IMR-90 (cell line): ENCODE measurements around the gene SYNE3.
"Not testable (repeated sequence)": the region's sequence is repeated elsewhere in the genome, so short reads cannot be mapped to it uniquely, and the experiment has no call there.

ENCODE experiments used
- CHD1 ChIP-seq: IDR thresholded peaks from 2 replicates; pipeline ENCODE4 v1.6.1; 2012; ENCODE audit warnings: low read depth, low read length, improper control_type of control experiment
- CTCF ChIP-seq: conservative IDR thresholded peaks from 2 replicates; pipeline ENCODE4 v1.5.1; 2012; ENCODE audit warnings: mild to moderate bottlenecking, low read depth, low read length, improper control_type of control experiment
- MAFK ChIP-seq: IDR thresholded peaks from 2 replicates; pipeline ENCODE4 v1.6.1; 2012; ENCODE audit warnings: low read depth, low read length, improper control_type of control experiment
- NFE2L2 ChIP-seq: fragments of 150-350 bp; IDR thresholded peaks from 2 replicates; pipeline ENCODE4 v1.6.1; 2016; ENCODE audit warnings: low read depth, mild to moderate bottlenecking, low read length
- POLR2A ChIP-seq: IDR thresholded peaks from 2 replicates; pipeline ENCODE4 v1.6.1; 2012; ENCODE audit warnings: mild to moderate bottlenecking, low read depth, low read length
- RAD21 ChIP-seq: IDR thresholded peaks from 2 replicates; pipeline ENCODE4 v1.6.1; 2012; ENCODE audit warnings: low read length, improper control_type of control experiment
- RFX5 ChIP-seq: IDR thresholded peaks from 2 replicates; pipeline ENCODE4 v1.8.0; 2012; ENCODE audit warnings: low read depth, mild to moderate bottlenecking, low read length, moderate library complexity
- SMC3 ChIP-seq: fragments of 150-350 bp; IDR thresholded peaks from 2 replicates; pipeline ENCODE4 v1.6.1; 2016; ENCODE audit warnings: low read depth, mild to moderate bottlenecking, antibody characterized with exemption, low read length, moderate library complexity

- TF ChIP-seq CTCF, RAD21, NFE2L2, RFX5, POLR2A, CHD1, SMC3, MAFK: not testable (repeated sequence)
Observed at GRCh38 chr14:95510344-95510743, 6.1 kb downstream of the SYNE3 start.
